Neuronal stem cell (in vitro differentiated cells): Measurements from ENCODE around the gene NSRP1. TPM values are rescaled to one million over a fixed set of nuclear protein-coding genes. Genes with fewer than 3 reads are reported as not detected.

Experiments used
- small RNA-seq: library from polyadenylated mRNA; stranded (forward); fragments of <200 nt; extraction: miRNeasy Mini kit (QIAGEN cat#:217004); gene quantifications from one replicate; pipeline ENCODE3, GENCODE V24; 2013; ENCODE audit not compliant: insufficient read depth

Gene NSRP1

Small RNA genes within 50 kb of the gene (small RNA-seq; reads per million reads assigned to genes)
- not detected for gene AC104984.5
